VCaP (cell line): ENCODE measurements around the gene TFB2M.

ENCODE experiments used
- H3K27ac ChIP-seq: fragments of 450-650 bp; 2 replicates; pipeline ENCODE4 v1.5.1; 2017
- TF ChIP-seq, protein P1 (sequence below): fragments of 450-650 bp; conservative IDR thresholded peaks from 2 replicates; pipeline ENCODE4 v1.5.1; 2017; ENCODE audit warnings: mild to moderate bottlenecking, moderate library complexity

TFB2M gene

DNA sequence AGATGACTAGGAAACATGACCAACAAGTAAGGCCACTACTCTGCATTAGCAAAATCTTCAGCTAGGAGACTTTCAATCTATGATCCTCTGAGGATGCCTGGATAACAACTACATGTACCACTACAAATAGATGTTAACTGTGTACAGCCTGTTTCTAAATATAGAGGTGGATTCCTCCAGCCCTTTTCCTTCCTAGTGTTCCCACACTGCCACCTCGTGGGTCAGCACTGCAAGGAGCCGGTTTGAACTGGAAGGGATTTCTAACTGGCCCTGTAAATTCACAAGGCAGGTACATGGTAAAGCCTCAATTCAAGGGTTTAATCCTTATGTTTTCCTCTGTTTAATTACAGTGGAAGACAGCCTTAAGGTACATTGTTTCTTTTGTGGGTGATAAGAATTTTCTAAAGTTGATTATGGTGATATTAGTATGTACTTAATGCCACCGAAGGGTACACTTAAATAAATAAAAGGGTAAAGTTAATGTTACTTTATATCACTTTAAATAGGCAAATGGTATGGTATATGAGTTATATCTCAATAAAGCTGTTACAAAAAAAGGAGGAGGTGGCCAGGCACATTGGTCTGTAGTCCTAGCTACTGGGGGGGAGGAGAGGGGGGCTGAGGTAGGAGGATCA is 73.3 kb downstream of the TFB2M start:
- TF ChIP-seq, protein P1, sequence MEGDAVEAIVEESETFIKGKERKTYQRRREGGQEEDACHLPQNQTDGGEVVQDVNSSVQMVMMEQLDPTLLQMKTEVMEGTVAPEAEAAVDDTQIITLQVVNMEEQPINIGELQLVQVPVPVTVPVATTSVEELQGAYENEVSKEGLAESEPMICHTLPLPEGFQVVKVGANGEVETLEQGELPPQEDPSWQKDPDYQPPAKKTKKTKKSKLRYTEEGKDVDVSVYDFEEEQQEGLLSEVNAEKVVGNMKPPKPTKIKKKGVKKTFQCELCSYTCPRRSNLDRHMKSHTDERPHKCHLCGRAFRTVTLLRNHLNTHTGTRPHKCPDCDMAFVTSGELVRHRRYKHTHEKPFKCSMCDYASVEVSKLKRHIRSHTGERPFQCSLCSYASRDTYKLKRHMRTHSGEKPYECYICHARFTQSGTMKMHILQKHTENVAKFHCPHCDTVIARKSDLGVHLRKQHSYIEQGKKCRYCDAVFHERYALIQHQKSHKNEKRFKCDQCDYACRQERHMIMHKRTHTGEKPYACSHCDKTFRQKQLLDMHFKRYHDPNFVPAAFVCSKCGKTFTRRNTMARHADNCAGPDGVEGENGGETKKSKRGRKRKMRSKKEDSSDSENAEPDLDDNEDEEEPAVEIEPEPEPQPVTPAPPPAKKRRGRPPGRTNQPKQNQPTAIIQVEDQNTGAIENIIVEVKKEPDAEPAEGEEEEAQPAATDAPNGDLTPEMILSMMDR, result peak; percentile 96

DNA sequence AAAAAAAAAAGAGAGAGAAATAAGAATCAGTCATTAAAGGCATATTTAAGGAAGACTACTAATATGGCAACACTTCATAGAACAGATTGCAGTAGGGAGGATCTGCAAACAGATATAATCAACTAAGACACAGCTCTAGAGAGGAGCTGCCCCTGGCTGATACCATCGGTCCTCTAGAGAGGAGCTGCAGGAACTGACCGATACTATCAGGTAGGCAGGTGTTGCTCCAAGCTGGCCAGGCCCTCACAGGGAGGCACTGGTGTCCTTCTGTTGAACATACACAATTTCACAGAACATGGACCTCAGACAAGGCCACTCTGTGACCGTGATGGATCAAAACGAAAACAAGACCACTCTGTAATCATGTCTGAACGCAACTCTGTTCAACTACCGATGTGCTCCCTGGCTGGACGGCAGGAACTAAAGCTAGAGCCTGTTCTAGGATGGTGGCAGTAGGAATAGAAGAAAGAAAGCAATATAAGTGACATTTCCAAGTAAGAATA is 74.5 kb downstream of the TFB2M start:
- TF ChIP-seq, protein P1, result no peak
- H3K27ac ChIP-seq, result peak overlapping the region; percentile 38; the same call in 1 of the 2 replicates

More for the DNA sequence above, 73.3 kb downstream of the TFB2M start:
- peak overlapping the region; percentile 38 for H3K27ac ChIP-seq
